HUES64 (cell line): ENCODE results near the gene RAET1E.
"Not testable (repeated sequence)": the region's sequence is repeated elsewhere in the genome, so short reads cannot be mapped to it uniquely, and the experiment has no call there.

Source experiments
- H3K27ac ChIP-seq: 2 replicates; pipeline ENCODE4 v1.7.0; 2013; ENCODE audit warnings: low read depth, low read length, inconsistent platforms
- H3K27me3 ChIP-seq: 2 replicates; pipeline ENCODE4 v1.6.1; 2013; ENCODE audit warnings: mild to moderate bottlenecking, low read length; ENCODE audit not compliant: insufficient read depth
- H3K36me3 ChIP-seq: 2 replicates; pipeline ENCODE4 v1.6.1; 2013; ENCODE audit warnings: mild to moderate bottlenecking, low read length; ENCODE audit not compliant: insufficient read depth
- H3K4me1 ChIP-seq: 2 replicates; pipeline ENCODE4 v1.6.1; 2013; ENCODE audit warnings: mild to moderate bottlenecking, low read length, moderate library complexity; ENCODE audit not compliant: insufficient read depth
- H3K4me3 ChIP-seq: 2 replicates; pipeline ENCODE4 v1.5.1; 2013; ENCODE audit warnings: mild to moderate bottlenecking, low read length, moderate library complexity
- H3K9ac ChIP-seq: 2 replicates; pipeline ENCODE4 v1.6.1; 2013; ENCODE audit warnings: mild to moderate bottlenecking, low read depth, low read length
- H3K9me3 ChIP-seq: 2 replicates; pipeline ENCODE4 v1.6.1; 2013; ENCODE audit warnings: low read depth, low read length; ENCODE audit not compliant: insufficient read depth
- WGBS: fragments of 150-250, 120-280 bp; methylation state at CpG from one replicate; pipeline ENCODE4 v1.1.7; 2013; ENCODE audit warnings: missing lambda C conversion rate; 5-methylcytosine and 5-hydroxymethylcytosine counted together

Gene RAET1E

DNA sequence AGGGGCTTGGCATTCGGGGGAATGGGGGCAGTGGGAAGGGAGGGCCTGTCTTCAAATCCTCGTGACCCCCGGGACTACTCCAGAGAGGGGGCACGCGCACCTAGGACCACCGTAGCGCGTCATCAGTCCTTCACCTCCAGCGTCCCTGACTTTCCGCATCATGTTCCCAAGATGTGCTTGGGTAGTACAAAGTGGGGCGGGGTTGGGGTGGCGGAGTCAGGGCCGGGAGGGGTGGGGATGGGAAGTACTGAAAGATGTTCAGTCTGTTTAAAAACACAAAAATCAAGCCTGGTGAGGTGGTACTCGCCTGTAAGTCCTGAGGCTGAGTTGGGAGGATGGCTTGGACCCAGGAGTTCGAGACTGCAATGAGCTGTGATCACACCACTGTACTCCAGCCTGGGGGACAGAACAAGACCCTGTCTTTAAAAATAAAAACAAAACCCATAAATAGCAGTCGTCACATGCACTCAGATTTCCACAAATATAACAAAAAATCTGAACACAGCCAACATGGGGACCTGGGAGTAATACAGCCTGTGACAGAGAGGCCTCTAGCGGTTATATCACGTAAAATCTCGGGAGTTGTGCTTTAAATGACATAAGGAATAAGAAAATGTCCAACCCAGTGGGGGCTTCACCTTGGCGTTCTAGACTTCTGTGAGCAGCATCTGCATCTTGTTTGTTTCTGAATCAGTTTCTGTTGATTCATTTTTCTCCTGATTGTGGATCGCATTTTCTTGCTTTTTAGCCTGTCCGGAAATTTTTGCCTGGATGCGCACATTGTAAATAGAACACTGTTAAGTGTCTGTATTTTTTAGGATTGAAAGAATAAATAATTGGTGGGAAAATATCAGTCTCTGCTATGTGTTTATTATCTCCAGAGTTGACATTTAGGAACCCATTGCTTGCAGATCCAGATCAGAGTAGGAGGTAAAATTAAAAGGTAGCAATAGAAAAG lies 33.1 kb downstream of the RAET1E start:
- WGBS, result 24% methylated on average over 23 of the region's 23 CpGs
- Histone ChIP-seq H3K4me3 (peak overlapping the region; percentile 81), H3K27me3 (peaks cover 29% of the 10 kb centered on the region), H3K9ac (peak overlapping the region; percentile 62), H3K4me1 (peaks cover 15% of the 10 kb centered on the region), H3K27ac (peak overlapping the region; percentile 82; the same call in 1 of the 2 replicates), H3K9me3 (no peaks in the 10 kb centered on the region), H3K36me3 (no peaks in the 10 kb centered on the region)

- WGBS, result under 1% methylated on average over 110 of the region's 110 CpGs
- Histone ChIP-seq H3K9me3 (no peaks in the 10 kb centered on the region), H3K4me1 (peaks cover 15% of the 10 kb centered on the region), H3K9ac (peak within 1 kb of the TSS; percentile 67), H3K36me3 (no peaks in the 10 kb centered on the region), H3K27ac (peak within 1 kb of the TSS; percentile 82; the same call in 1 of the 2 replicates), H3K4me3 (peak within 1 kb of the TSS; percentile 81), H3K27me3 (peaks cover 29% of the 10 kb centered on the region)
Measured at GRCh38 chr6:149863698-149864577, 34.0 kb downstream of the RAET1E start, which contains the start of gene LRP11. Gene LRP11, minus strand, starts transcription at chr6:149864359. Its CDS starts 339 bp downstream, at chr6:149864020.

- 3% methylated on average over 69 of the region's 69 CpGs for WGBS
- H3K27ac ChIP-seq, result no peak overlapping the region
- H3K4me1 ChIP-seq, result peaks cover 11% of the 10 kb centered on the region; the same call in 1 of the 2 replicates
- no peaks in the 10 kb centered on the region for H3K9me3 ChIP-seq
- peak overlapping the region; percentile 81 for H3K4me3 ChIP-seq
- peak overlapping the region; percentile 67 for H3K9ac ChIP-seq
- peaks cover 29% of the 10 kb centered on the region for H3K27me3 ChIP-seq
- H3K36me3 ChIP-seq, result no peaks in the 10 kb centered on the region
Measured at GRCh38 chr6:149862922-149863697, 34.8 kb downstream of the RAET1E start.

- H3K4me1 ChIP-seq, H3K27ac ChIP-seq, H3K9ac ChIP-seq, H3K4me3 ChIP-seq, H3K9me3 ChIP-seq, H3K36me3 ChIP-seq: not testable (repeated sequence)
- peaks cover 29% of the 10 kb centered on the region for H3K27me3 ChIP-seq
- WGBS, result 95% methylated on average over 11 of the region's 12 CpGs
Measured at GRCh38 chr6:149862424-149862738, 35.5 kb downstream of the RAET1E start.

DNA sequence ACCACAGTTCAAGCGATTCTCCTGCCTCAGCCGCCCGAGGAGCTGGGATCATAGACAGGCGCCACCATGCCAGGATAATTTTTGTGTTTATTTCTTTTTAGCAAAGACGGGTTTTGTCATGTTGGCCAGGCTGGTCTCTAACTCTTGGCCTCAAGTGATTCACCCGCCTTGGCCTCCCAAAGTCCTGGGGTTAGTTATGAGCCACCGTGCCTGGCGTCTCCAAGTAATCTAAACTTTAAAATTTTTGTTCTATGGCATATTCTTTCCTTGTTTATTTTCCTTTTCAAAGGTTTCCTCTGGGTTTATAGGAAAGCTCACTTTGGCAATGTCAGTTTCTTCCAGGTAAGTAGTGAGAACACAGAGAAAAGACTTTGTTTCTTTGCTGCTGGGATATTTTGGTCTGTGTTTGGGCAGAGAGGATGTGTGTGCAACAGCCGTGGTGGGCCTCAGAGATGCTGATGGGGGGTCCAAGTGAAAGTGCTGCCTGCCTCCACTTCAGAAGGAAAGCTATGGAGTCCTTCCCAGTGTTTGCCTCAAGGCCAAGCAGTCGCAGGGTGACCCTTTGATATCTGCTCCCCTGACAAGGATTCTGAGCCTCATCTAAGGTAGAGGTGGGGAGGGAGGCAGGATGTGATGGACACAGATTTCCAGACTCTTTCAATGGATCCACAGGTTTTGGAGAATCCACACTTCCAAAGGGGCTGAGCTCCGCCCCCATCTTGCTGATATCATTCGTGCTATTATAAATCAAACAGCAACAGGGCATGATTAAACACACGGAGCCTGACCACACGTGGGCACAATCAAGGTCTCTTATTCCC lies 36.1 kb downstream of the RAET1E start:
- no peak overlapping the region for H3K4me3 ChIP-seq
- H3K4me1 ChIP-seq, result peaks cover 8% of the 10 kb centered on the region; the same call in 1 of the 2 replicates
- peaks cover 29% of the 10 kb centered on the region for H3K27me3 ChIP-seq
- H3K9ac ChIP-seq, result no peak overlapping the region
- WGBS, result 93% methylated on average over 13 of the region's 14 CpGs
- H3K9me3 ChIP-seq, result no peaks in the 10 kb centered on the region
- H3K36me3 ChIP-seq, result no peaks in the 10 kb centered on the region
- H3K27ac ChIP-seq, result no peak overlapping the region

DNA sequence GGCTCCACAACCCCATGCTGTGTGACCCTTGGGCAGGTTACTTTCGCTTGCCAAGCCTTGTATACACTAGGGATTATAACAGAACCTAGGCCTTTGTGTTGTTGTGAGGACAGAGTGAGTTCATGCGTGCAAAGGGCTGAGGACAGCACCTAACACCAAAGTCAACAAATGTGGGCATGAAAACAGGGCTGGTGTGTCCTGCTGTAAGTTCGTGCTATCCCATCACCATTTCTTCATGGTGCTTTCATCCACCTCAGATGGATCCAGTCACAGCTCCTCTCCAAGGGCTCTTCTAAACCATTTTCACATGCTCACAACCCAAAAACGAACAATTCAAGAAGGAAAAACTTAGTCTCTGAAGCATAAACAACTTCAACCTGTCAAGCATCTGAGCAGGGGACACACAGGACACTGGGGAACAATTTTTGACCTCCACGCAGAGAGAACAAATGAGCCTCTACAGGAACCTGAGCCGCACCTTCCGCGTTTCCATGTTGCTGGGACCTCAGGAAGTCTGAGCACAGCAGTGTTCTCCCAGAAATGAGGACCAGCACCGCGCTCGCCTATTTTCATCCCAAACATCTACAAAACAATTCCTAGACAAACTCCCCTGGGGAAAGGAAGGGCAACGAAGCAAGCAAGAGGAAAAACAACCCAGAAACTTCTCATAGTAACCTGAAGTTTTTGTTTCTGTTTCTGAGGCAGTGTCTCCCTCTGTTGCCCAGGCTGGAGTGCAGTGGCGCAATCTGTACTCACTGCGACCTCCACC lies 36.9 kb downstream of the RAET1E start:
- no peaks in the 10 kb centered on the region for H3K9me3 ChIP-seq
- no peak overlapping the region for H3K9ac ChIP-seq
- 82% methylated on average over 14 of the region's 14 CpGs for WGBS
- no peaks in the 10 kb centered on the region for H3K36me3 ChIP-seq
- peaks cover 29% of the 10 kb centered on the region for H3K27me3 ChIP-seq
- peaks cover 9% of the 10 kb centered on the region for H3K4me1 ChIP-seq
- no peak overlapping the region for H3K27ac ChIP-seq
- no peak overlapping the region for H3K4me3 ChIP-seq

- peaks cover 29% of the 10 kb centered on the region for H3K27me3 ChIP-seq
- 90% methylated on average over 5 of the region's 5 CpGs for WGBS
Measured at GRCh38 chr6:149860513-149860833, 37.4 kb downstream of the RAET1E start.

GRCh38 chr6:149859938-149860337 lies 38.0 kb downstream of the RAET1E start:
- 75% methylated on average over 3 of the region's 3 CpGs for WGBS
- Histone ChIP-seq H3K27ac (no peak overlapping the region), H3K9ac (no peak overlapping the region), H3K9me3 (no peaks in the 10 kb centered on the region), H3K4me1 (peaks cover 19% of the 10 kb centered on the region), H3K36me3 (no peaks in the 10 kb centered on the region), H3K4me3 (no peak overlapping the region), H3K27me3 (peaks cover 29% of the 10 kb centered on the region)

More at GRCh38 chr6:149860513-149860833, 37.4 kb downstream of the RAET1E start:
- Histone ChIP-seq H3K36me3 (no peaks in the 10 kb centered on the region), H3K4me1 (peaks cover 15% of the 10 kb centered on the region), H3K27ac (no peak overlapping the region), H3K9me3 (no peaks in the 10 kb centered on the region), H3K9ac (no peak overlapping the region), H3K4me3 (no peak overlapping the region)

- H3K27me3 ChIP-seq, result peaks cover 29% of the 10 kb centered on the region
- H3K4me3 ChIP-seq, result no peak overlapping the region
- H3K4me1 ChIP-seq, result peaks cover 24% of the 10 kb centered on the region
- no peaks in the 10 kb centered on the region for H3K9me3 ChIP-seq
- no peak overlapping the region for H3K27ac ChIP-seq
- no peaks in the 10 kb centered on the region for H3K36me3 ChIP-seq
- 97% methylated on average over 7 of the region's 7 CpGs for WGBS
- no peak overlapping the region for H3K9ac ChIP-seq
Measured at GRCh38 chr6:149859368-149859767, 38.5 kb downstream of the RAET1E start.
